ENCODE data around the gene ACKR2. TPM values are rescaled to one million over a fixed set of nuclear protein-coding genes. Genes with fewer than 3 reads are reported as not detected.

ACKR2 gene
- polyA plus RNA-seq, 1 of the 3 experiments (the other 2 are of a cell fraction): 0.10 TPM

GRCh38 chr3:42763021-42763420, 46.2 kb upstream of the ACKR2 start:
- 74% methylated on average over 2 of the region's 2 CpGs for WGBS (ENCODE audit: low lambda C conversion rate)
- no peak for DNase-seq
- H4K20me1 ChIP-seq (ENCODE audit: insufficient read depth): no peaks in the 10 kb centered on the region

GRCh38 chr3:42764115-42764514, 45.1 kb upstream of the ACKR2 start:
- ChIA-PET POLR2A (no interaction called here), CTCF (interaction anchor here (2.2 to 2.9 kb wide), 2 partner anchors 16 to 19 kb away, joined by 5 to 16 read pairs; no protein-coding TSS in a partner anchor)
- H3F3A ChIP-seq (replicated peaks; ENCODE audit: insufficient read depth): no peaks in the 10 kb centered on the region
- no peaks in the 10 kb centered on the region for H3K9me2 ChIP-seq
- no peaks in the 10 kb centered on the region for H3K9me3 ChIP-seq
- H3K4me3 ChIP-seq (ENCODE audit: low read depth in 2 of 2, low read length in 1 of 2): no peak overlapping the region
- H3K27ac ChIP-seq (ENCODE audit: low read depth in 2 of 2, low read length in 1 of 2): no peak overlapping the region
- H3K36me3 ChIP-seq (replicated peaks in 1 of 2; ENCODE audit: control insufficient read depth in 1 of 2, insufficient read depth in 2 of 2, low read length in 1 of 2): no peaks in the 10 kb centered on the region
- H3K27me3 ChIP-seq (ENCODE audit: insufficient read depth): no peaks in the 10 kb centered on the region
- 95% methylated on average over 3 of the region's 3 CpGs for WGBS (ENCODE audit: low lambda C conversion rate)
- H2AFZ ChIP-seq (ENCODE audit: low read depth): no peak overlapping the region
- H3K4me1 ChIP-seq (ENCODE audit: control insufficient read depth in 1 of 2, insufficient read depth in 2 of 2, low read depth in 1 of 2, low read length in 1 of 2): peaks cover 0 to 18% of the 10 kb centered on the region in 2 experiments; a peak in 1 of 4 replicates
- DNase-seq: no peak
- no peaks in the 10 kb centered on the region for H4K20me1 ChIP-seq (ENCODE audit: insufficient read depth)
- H3K4me2 ChIP-seq: no peak overlapping the region
- H3K9ac ChIP-seq: no peak overlapping the region
- H3K79me2 ChIP-seq (ENCODE audit: insufficient read depth): no peaks in the 10 kb centered on the region
- TF ChIP-seq CHD2 (IDR thresholded peaks at IDR 0.05; ENCODE audit: low read length, partially characterized antibody) (no peak), NFIC (IDR thresholded peaks at IDR 0.05; ENCODE audit: borderline replicate concordance) (no peak), TAF1 (IDR thresholded peaks at IDR 0.05; ENCODE audit: borderline replicate concordance, low read depth, low read length) (no peak), SMC3 (IDR thresholded peaks at IDR 0.05; ENCODE audit: low read depth, low read length) (no peak), ZBTB33 (IDR thresholded peaks at IDR 0.05; ENCODE audit: borderline replicate concordance, low read depth) (no peak), TEAD4 (IDR thresholded peaks at IDR 0.05; ENCODE audit: borderline replicate concordance, insufficient read depth) (no peak), USF2 (IDR thresholded peaks at IDR 0.05; ENCODE audit: borderline replicate concordance, low read depth, low read length) (no peak), NRF1 (IDR thresholded peaks at IDR 0.05; ENCODE audit: low read depth, low read length) (no peak), USF1 (IDR thresholded peaks at IDR 0.05; ENCODE audit: borderline replicate concordance, low read depth) (no peak), YY1 (IDR thresholded peaks at IDR 0.05; ENCODE audit: low read depth) (no peak), EP300 (IDR thresholded peaks at IDR 0.05; ENCODE audit: borderline replicate concordance in 1 of 2, low read depth in 1 of 2, low read length in 1 of 2) (no peak), SIN3A (IDR thresholded peaks at IDR 0.05; ENCODE audit: borderline replicate concordance, low read depth, low read length) (no peak), IRF3 (IDR thresholded peaks at IDR 0.05; ENCODE audit: low read depth, low read length) (no peak), FOSL2 (IDR thresholded peaks at IDR 0.05; ENCODE audit: borderline replicate concordance, low read depth) (no peak), CTCF (IDR thresholded peaks at IDR 0.05) (no peak), POLR2AphosphoS5 (IDR thresholded peaks at IDR 0.05; ENCODE audit: low read depth, low read length) (no peak)

More at GRCh38 chr3:42763021-42763420, 46.2 kb upstream of the ACKR2 start:
- Histone ChIP-seq H3K27me3 (ENCODE audit: insufficient read depth) (no peaks in the 10 kb centered on the region), H3F3A (replicated peaks; ENCODE audit: insufficient read depth) (no peaks in the 10 kb centered on the region), H2AFZ (ENCODE audit: low read depth) (no peak overlapping the region), H3K27ac (ENCODE audit: low read depth in 2 of 2, low read length in 1 of 2) (no peak overlapping the region), H3K36me3 (replicated peaks in 1 of 2; ENCODE audit: control insufficient read depth in 1 of 2, insufficient read depth in 2 of 2, low read length in 1 of 2) (no peaks in the 10 kb centered on the region), H3K9me3 (no peaks in the 10 kb centered on the region), H3K4me2 (no peak overlapping the region), H3K4me1 (ENCODE audit: control insufficient read depth in 1 of 2, insufficient read depth in 2 of 2, low read depth in 1 of 2, low read length in 1 of 2) (peaks cover 0 to 18% of the 10 kb centered on the region in 2 experiments; a peak in 1 of 4 replicates), H3K9me2 (no peaks in the 10 kb centered on the region), H3K9ac (no peak overlapping the region), H3K79me2 (ENCODE audit: insufficient read depth) (no peaks in the 10 kb centered on the region), H3K4me3 (ENCODE audit: low read depth in 2 of 2, low read length in 1 of 2) (no peak overlapping the region)
- POLR2A ChIA-PET: no interaction called here
- CTCF ChIA-PET: interaction anchor here (0.9 to 2.9 kb wide), 4 partner anchors 11 to 18 kb away, joined by 3 to 16 read pairs (median 4); no protein-coding TSS in a partner anchor
- TF ChIP-seq NRF1 (IDR thresholded peaks at IDR 0.05; ENCODE audit: low read depth, low read length) (no peak), RXRA (IDR thresholded peaks at IDR 0.05; ENCODE audit: borderline replicate concordance, low read depth) (no peak), FOXM1 (IDR thresholded peaks at IDR 0.05; ENCODE audit: low read depth) (0 out of 2 replicates have a peak, but pooled peaks have one; percentile 49), ELF1 (IDR thresholded peaks at IDR 0.05) (no peak), SIN3A (IDR thresholded peaks at IDR 0.05; ENCODE audit: borderline replicate concordance, low read depth, low read length) (no peak), MXI1 (IDR thresholded peaks at IDR 0.05; ENCODE audit: low read depth, low read length) (no peak), FOSL2 (IDR thresholded peaks at IDR 0.05; ENCODE audit: borderline replicate concordance, low read depth) (no peak)
